Iris pigment epithelial cell (primary cell): Measurements from ENCODE around the gene SDK1.
"Not testable (repeated sequence)": the region's sequence is repeated elsewhere in the genome, so short reads cannot be mapped to it uniquely, and the experiment has no call there.

Source experiments
- DNase-seq: peaks from one replicate; pipeline ENCODE4 v3.0.0-alpha.2; 2011; ENCODE audit warnings: low read depth

SDK1 gene

GRCh38 chr7:4245866-4246470 lies 944.9 kb downstream of the SDK1 start:
- no peak for DNase-seq

- no peak for DNase-seq
These were observed 945.5 kb downstream of the SDK1 start for GRCh38 chr7:4246536-4246935.

- no peak for DNase-seq
These were observed 946.2 kb downstream of the SDK1 start for GRCh38 chr7:4247106-4247876.

- no peak for DNase-seq
These were observed 947.2 kb downstream of the SDK1 start for GRCh38 chr7:4248295-4248694.

GRCh38 chr7:4249241-4249640 lies 948.2 kb downstream of the SDK1 start:
- no peak for DNase-seq

GRCh38 chr7:4255336-4255735 lies 954.3 kb downstream of the SDK1 start:
- DNase-seq, result no peak

GRCh38 chr7:4256286-4256685 lies 955.2 kb downstream of the SDK1 start:
- no peak for DNase-seq

- DNase-seq, result no peak
These were observed 956.4 kb downstream of the SDK1 start for GRCh38 chr7:4257146-4258111.

- DNase-seq, result not testable (repeated sequence)
These were observed 959.1 kb downstream of the SDK1 start for GRCh38 chr7:4260116-4260515.

GRCh38 chr7:4260867-4261600 lies 960.0 kb downstream of the SDK1 start:
- DNase-seq, result no peak

GRCh38 chr7:4261601-4261960 lies 960.5 kb downstream of the SDK1 start:
- DNase-seq, result no peak

- not testable (repeated sequence) for DNase-seq
These were observed 963.2 kb downstream of the SDK1 start for GRCh38 chr7:4264206-4264605.

- DNase-seq, result no peak
These were observed 964.0 kb downstream of the SDK1 start for GRCh38 chr7:4265066-4265465.

GRCh38 chr7:4265676-4266075 lies 964.6 kb downstream of the SDK1 start:
- DNase-seq, result no peak

- DNase-seq, result no peak
These were observed 965.4 kb downstream of the SDK1 start for GRCh38 chr7:4266270-4267040.

GRCh38 chr7:4267341-4268039 lies 966.4 kb downstream of the SDK1 start:
- DNase-seq, result no peak

GRCh38 chr7:4268040-4268965 lies 967.3 kb downstream of the SDK1 start:
- DNase-seq, result no peak

GRCh38 chr7:4269086-4269485 lies 968.0 kb downstream of the SDK1 start:
- no peak for DNase-seq

- no peak for DNase-seq
These were observed 968.7 kb downstream of the SDK1 start for GRCh38 chr7:4269746-4270145.
